Measurements from ENCODE around the gene FRAT2. TPM values are rescaled to one million over a fixed set of nuclear protein-coding genes. Genes with fewer than 3 reads are reported as not detected.
A peak's percentile ranks its signal among the peaks of the same experiment; 100 is the strongest.

FRAT2 gene, protein sequence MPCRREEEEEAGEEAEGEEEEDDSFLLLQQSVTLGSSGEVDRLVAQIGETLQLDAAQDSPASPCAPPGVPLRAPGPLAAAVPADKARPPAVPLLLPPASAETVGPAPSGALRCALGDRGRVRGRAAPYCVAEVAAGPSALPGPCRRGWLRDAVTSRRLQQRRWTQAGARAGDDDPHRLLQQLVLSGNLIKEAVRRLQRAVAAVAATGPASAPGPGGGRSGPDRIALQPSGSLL
- polyA plus RNA-seq (2011; rRNA removed) (1.8 and 2.9 TPM in 2 replicates), polyA minus RNA-seq (2011; rRNA and poly(A)+ RNA removed) (1.4 and 2.3 TPM in 2 replicates)

DNA sequence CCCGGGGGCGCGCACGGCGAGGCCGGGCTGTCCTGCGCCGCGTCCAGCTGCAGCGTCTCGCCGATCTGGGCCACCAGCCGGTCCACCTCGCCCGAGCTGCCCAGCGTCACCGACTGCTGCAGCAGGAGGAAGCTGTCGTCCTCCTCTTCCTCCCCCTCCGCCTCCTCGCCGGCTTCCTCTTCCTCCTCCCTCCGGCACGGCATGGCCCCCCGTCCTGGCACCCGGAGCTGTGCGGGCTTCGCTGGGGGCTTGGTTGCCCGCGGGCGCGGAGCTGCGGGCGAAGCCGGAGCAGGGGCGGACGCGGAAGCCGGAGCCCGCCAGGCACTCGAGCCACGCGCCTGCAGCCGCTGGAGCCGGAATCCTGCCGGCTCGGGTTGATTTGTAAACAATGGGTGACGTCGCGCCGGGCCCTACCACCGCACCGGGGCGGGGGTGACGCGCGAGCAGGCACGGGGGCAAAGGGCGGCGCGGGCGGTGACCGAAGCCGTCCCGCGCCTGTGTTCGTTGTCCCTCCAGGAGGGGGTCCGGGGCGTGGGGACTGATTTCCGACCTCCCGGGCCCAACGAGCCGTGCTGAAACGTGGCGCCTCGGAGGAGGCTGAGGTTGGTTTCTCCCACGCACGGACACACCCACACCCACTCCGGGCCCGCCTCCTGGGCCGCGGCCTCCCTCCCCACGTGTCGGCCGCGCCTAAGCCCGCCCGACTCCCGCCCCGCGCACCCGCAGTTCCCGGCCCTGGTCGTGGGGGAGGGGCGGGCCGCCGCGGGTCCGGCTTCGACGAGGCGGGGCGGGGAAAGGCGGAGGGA, at the start of gene FRAT2:
Gene FRAT2, minus strand, starts transcription at position 360 of the 806 bp plus-strand sequence. Its CDS starts 157 bp downstream, at position 203.
- POLR2A ChIA-PET = no interaction called here
- H3K27me3 ChIP-seq (ENCODE audit: control insufficient read depth, insufficient read depth, low read length) = peaks cover 10% of the 10 kb centered on the region
- H3K4me3 ChIP-seq (ENCODE audit: low read depth, low read length) = peak within 1 kb of the TSS; percentile 76
- CTCF ChIA-PET = interaction anchor here (1.1 to 4.1 kb wide), 5 partner anchors 13 to 253 kb away, joined by 4 to 28 read pairs (median 8); no protein-coding TSS in a partner anchor
- DNase-seq (ENCODE audit: low read depth) = no peak
- TF ChIP-seq, protein P1, sequence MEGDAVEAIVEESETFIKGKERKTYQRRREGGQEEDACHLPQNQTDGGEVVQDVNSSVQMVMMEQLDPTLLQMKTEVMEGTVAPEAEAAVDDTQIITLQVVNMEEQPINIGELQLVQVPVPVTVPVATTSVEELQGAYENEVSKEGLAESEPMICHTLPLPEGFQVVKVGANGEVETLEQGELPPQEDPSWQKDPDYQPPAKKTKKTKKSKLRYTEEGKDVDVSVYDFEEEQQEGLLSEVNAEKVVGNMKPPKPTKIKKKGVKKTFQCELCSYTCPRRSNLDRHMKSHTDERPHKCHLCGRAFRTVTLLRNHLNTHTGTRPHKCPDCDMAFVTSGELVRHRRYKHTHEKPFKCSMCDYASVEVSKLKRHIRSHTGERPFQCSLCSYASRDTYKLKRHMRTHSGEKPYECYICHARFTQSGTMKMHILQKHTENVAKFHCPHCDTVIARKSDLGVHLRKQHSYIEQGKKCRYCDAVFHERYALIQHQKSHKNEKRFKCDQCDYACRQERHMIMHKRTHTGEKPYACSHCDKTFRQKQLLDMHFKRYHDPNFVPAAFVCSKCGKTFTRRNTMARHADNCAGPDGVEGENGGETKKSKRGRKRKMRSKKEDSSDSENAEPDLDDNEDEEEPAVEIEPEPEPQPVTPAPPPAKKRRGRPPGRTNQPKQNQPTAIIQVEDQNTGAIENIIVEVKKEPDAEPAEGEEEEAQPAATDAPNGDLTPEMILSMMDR (IDR thresholded peaks at IDR 0.05; ENCODE audit: insufficient read depth, low read depth, low read length) = no peak
- no peaks in the 10 kb centered on the region for H3K36me3 ChIP-seq (ENCODE audit: control insufficient read depth, insufficient read depth, low read length)

DNA sequence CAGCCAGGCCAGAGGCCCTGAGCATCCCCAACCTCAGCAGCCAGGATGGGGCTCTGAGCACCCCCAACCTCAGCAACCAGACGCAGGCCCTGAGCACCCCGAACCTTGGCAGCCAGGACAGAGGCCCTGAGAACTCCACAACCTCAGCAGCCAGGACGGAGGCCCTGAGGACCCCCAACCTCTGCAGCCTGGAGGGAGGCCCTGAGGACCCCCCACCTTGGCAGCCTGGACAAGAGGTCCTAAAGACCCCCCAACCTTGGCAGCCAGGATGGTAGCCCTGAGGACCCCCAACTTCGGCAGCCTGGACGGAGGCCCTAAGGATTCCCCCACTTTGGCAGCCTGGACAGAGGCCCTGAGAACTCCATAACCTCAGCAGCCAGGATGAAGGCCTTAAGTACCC, 49.6 kb upstream of the FRAT2 start:
- ChIA-PET CTCF (no interaction called here), POLR2A (no interaction called here)
- no peak for DNase-seq (ENCODE audit: low read depth)
- TF ChIP-seq, protein P1 (IDR thresholded peaks at IDR 0.05; ENCODE audit: insufficient read depth, low read depth, low read length) = no peak
- peaks cover 26% of the 10 kb centered on the region for H3K36me3 ChIP-seq (ENCODE audit: control insufficient read depth, insufficient read depth, low read length)
- H3K27me3 ChIP-seq (ENCODE audit: control insufficient read depth, insufficient read depth, low read length) = no peaks in the 10 kb centered on the region
- no peak overlapping the region for H3K4me3 ChIP-seq (ENCODE audit: low read depth, low read length)

DNA sequence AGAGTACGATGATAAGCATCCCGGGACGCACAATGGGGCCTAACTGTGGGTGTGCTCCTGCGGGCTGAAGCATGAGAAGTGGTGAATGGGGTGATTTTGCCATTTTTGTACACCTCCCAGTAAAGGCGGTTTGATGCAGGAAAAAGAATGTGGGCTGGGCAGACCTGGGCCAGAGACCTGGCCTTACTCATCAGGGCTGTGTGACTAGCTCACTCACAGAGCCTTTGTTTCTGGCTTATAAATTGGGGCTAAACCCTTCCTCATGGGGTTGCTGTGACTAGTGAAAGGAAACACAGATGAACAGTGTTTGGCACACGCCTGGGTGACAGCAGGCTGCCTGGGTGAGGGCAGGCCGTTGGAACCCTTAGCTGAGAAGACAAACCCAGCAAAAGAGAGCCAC, 48.6 kb upstream of the FRAT2 start:
- Histone ChIP-seq H3K36me3 (ENCODE audit: control insufficient read depth, insufficient read depth, low read length) (peaks cover 24% of the 10 kb centered on the region), H3K4me3 (ENCODE audit: low read depth, low read length) (no peak overlapping the region), H3K27me3 (ENCODE audit: control insufficient read depth, insufficient read depth, low read length) (no peaks in the 10 kb centered on the region)
- no peak for DNase-seq (ENCODE audit: low read depth)
- TF ChIP-seq, protein P1 (IDR thresholded peaks at IDR 0.05; ENCODE audit: insufficient read depth, low read depth, low read length) = no peak
- POLR2A ChIA-PET = no interaction called here
- CTCF ChIA-PET = no interaction called here

DNA sequence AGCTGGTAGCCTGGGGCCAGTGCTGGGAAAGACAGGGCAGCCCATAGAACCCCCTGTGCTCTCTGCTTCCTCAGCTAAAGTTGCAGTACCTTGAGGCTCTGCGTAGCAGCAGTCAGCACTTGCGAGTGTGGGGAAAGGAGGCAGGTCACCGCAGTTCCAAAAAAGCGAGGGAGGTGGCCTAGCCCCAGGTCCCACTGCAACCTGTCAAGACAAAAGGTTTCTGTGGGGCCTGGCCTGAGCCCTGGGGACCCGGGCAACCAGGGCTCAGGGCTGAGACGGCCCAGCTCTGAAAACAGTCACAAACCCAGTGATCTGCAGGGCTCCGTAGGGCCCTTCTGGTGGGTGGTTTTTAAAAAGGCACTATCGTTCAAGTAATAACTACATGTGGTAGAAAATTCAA, 47.1 kb upstream of the FRAT2 start:
- Histone ChIP-seq H3K27me3 (ENCODE audit: control insufficient read depth, insufficient read depth, low read length) (no peaks in the 10 kb centered on the region), H3K36me3 (ENCODE audit: control insufficient read depth, insufficient read depth, low read length) (peaks cover 23% of the 10 kb centered on the region), H3K4me3 (ENCODE audit: low read depth, low read length) (no peak overlapping the region)
- ChIA-PET CTCF (no interaction called here), POLR2A (no interaction called here)
- no peak for DNase-seq (ENCODE audit: low read depth)
- TF ChIP-seq, protein P1 (IDR thresholded peaks at IDR 0.05; ENCODE audit: insufficient read depth, low read depth, low read length) = no peak

DNA sequence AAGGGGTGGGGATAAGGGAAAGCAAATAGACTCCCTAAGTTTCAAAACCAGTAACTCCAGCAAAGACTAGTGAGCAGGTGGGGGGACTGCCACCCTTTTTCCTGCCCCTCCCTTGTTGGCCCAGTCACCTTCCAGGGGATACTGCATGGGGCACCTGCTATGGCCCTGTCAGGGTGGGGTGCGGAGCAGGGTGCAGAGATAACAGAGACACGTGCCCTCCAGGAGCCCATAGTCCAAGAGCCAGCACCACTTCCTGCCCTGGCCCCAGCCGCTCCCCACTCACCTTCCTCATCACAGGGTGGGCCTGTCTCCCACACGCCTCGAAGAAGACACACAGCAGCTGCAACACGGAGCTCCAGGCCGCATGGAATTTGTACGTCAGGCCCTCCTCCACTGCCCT, 46.0 kb upstream of the FRAT2 start:
- DNase-seq (ENCODE audit: low read depth) = no peak
- POLR2A ChIA-PET = no interaction called here
- CTCF ChIA-PET = no interaction called here
- H3K4me3 ChIP-seq (ENCODE audit: low read depth, low read length) = no peak overlapping the region
- no peaks in the 10 kb centered on the region for H3K27me3 ChIP-seq (ENCODE audit: control insufficient read depth, insufficient read depth, low read length)
- TF ChIP-seq, protein P1 (IDR thresholded peaks at IDR 0.05; ENCODE audit: insufficient read depth, low read depth, low read length) = no peak
- H3K36me3 ChIP-seq (ENCODE audit: control insufficient read depth, insufficient read depth, low read length) = peaks cover 22% of the 10 kb centered on the region

Data from BJ (cell line).